Measurements from ENCODE around the gene GSX1.
"Not testable (repeated sequence)": the region's sequence is repeated elsewhere in the genome, so short reads cannot be mapped to it uniquely, and the experiment has no call there.

GSX1 gene

GRCh38 chr13:27792393-27793218 lies at the start of gene GSX1:
TSS of gene GSX1 (plus strand) at chr13:27792483. CDS start at chr13:27792691, 208 bp downstream.
- no peak for DNase-seq (ENCODE audit: low read depth in 2 of 2)

DNA sequence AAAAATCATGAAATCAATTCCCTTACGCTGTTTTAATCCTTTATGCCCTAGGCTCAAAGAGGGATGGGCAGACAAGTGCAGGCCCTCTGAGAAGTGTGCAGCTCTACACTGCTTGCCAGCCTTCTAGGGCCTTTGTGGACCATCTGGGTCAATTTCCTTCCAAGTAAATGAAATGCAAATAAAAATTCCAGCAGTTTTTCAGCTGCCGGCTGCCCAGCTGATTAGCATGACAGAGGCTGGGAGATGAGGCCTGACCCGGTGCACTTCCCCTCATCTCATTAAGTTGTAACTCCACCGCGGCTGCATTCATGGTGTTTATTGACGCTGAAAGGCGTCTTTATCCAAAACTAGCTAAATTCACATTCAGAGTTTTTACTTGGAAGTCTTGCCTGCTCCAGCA lies 47.5 kb upstream of the GSX1 start:
- DNase-seq (ENCODE audit: low read depth in 2 of 2): no peak

- no peak for DNase-seq (ENCODE audit: low read depth in 2 of 2)
Measured at GRCh38 chr13:27745301-27745700, 47.0 kb upstream of the GSX1 start.

GRCh38 chr13:27748143-27748542 lies 44.1 kb upstream of the GSX1 start:
- DNase-seq (ENCODE audit: low read depth in 2 of 2): not testable (repeated sequence)

DNA sequence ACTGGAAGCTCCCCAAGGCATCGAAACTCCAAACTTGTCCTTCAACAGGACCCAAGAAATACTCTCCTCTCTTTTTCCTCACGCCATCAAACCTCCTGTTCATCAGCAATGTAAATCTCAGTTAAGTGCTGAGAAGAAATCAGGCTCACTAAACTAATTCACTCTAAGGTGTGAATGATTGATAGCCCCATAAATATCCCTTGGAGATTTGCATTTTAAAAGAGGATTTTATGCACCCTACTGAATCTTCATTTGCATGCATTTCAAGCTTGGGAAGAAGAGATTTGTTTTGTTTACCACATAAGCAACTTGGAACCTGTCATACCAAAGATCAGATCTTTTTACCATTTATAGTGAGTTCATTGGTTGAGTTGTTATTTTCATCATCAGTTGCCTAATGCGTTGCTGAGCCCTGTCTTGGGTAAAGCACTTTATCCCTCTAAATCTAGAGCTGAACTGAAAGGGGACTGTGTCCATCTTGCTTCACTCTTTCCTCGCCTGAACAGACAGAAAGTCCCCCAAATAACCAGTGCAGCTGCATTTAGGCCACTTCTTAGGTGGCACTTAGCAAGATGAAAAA lies 40.2 kb upstream of the GSX1 start:
- DNase-seq (ENCODE audit: low read depth in 2 of 2): no peak

DNA sequence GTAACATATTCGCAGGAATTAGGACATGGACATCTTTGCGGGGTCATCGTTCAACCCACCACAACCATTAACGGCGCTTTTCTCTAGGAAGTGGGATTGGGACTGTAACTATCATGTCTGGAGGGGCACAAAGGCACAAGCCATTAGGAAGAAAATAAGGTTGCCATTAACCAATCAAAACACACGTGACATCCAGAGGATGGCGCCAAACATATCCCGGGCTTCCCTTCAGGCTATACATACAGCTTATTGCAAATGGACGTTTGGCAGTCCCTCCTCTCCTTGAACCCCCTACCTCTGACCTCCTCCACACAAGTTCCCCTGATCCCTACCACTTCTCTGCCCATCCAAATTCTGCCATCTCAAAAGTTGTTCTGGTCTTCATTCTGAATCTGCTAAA lies 26.6 kb upstream of the GSX1 start:
- no peak for DNase-seq (ENCODE audit: low read depth in 2 of 2)

GRCh38 chr13:27770809-27771208 lies 21.5 kb upstream of the GSX1 start:
- no peak for DNase-seq (ENCODE audit: low read depth in 2 of 2)

- DNase-seq (ENCODE audit: low read depth in 2 of 2): no peak
Measured at GRCh38 chr13:27772651-27773425, 19.4 kb upstream of the GSX1 start.

DNA sequence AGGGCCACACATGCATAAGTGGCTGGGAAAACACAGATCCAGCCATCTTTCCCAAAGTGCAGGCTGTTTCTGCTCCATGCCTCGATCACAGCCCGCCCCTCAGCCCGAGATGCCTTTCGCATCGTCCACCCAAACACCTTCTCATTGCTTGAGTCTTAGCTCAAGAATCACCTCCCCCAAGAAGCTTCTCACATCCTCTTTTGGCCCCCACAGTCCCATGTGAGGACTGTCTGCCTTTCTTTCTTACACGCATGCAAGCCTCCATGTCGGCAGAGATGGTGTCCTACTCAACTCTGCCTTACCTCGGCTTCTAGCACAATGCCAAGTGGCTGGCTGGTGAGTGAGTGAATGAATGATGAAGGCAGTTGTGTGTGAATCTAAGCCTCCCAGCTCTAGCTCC lies 18.1 kb upstream of the GSX1 start:
- DNase-seq (ENCODE audit: low read depth in 2 of 2): no peak

- no peak for DNase-seq (ENCODE audit: low read depth in 2 of 2)
Measured at GRCh38 chr13:27774651-27775050, 17.6 kb upstream of the GSX1 start.

DNA sequence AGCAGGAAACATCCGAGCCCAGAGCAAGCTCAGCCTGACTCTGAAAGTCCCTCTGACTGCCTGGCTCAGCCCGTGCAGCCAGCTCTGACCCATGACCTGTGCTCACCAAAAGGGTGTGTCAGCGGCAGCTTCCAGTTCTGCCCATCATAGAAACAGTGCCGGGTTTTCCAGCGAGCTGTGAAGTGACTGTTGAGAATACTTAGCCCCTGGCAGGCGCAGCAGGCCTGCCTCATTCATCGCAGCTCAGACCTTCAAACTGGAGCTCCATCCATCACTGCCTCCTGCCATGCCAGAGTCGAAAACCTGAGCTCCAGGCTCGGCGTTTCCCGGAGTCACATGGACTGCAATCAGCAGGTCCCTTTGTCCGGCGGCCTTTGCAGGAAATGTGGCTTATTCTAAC lies 16.3 kb upstream of the GSX1 start:
- no peak for DNase-seq (ENCODE audit: low read depth in 2 of 2)

- no peak for DNase-seq (ENCODE audit: low read depth in 2 of 2)
Measured at GRCh38 chr13:27782151-27782550, 10.1 kb upstream of the GSX1 start.

- no peak for DNase-seq (ENCODE audit: low read depth in 2 of 2)
Measured at GRCh38 chr13:27783111-27783510, 9.2 kb upstream of the GSX1 start.

DNA sequence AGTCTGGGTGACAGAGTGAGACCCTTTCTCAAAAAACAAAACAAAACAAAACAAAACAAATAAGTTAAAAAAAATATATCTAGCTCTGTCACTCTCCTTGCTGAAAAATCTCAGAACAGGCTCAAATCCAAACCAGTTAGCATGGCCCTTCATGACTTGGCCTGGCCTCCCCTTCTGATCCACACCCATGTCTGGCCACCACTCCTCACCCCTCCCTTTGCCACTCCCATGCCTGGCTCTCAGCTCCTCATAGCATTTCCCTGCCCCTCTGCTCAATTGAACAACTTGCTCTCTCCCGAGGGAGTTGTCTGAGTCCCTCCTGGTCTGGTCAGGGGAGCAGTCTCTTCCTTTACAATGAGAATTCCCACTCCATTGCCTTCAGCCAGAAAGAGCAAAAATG lies 4.0 kb upstream of the GSX1 start:
- DNase-seq (ENCODE audit: low read depth in 2 of 2): no peak

- no peak for DNase-seq (ENCODE audit: low read depth in 2 of 2)
Measured at GRCh38 chr13:27789153-27789494, 3.2 kb upstream of the GSX1 start.

DNA sequence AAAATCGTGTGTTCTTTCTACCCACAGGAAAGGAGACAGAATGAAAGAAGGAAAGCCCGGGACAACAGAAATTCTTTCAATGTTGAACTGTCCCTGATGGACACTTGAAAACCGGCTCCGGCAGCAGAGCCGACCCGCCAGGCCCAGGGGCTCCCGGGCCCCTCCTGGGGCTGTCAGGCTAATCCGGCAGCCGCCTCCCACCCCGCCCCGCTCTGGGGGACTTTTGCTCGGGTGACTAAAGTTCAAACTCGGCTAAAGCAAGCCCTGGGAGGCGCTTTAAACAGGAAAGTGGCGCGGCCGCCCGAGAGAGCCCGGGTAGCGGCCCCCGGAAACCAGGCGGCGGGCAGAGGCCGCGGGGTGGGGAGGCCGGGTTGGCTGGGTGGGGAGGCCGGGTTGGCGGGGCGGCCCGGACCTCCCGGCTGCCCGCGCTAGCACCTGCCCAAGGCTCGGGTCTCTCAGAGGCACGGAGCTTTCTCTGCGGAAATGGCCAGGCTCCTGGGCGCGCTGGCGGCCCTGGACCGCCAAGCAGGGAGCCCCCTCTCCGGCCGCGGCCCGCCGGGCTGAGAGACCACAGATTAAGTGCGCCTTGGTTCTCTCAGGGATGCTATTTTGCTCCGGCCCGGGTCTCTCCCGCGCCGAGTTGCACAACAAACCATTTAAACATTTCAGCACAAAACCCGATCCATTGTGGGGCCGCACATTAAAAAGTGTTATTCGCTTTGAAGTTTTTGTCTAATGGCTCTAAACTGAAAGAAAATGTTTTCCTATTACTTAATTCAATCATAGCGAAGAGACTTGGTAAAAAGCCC lies 2.6 kb upstream of the GSX1 start:
- DNase-seq (ENCODE audit: low read depth in 2 of 2): no peak

DNA sequence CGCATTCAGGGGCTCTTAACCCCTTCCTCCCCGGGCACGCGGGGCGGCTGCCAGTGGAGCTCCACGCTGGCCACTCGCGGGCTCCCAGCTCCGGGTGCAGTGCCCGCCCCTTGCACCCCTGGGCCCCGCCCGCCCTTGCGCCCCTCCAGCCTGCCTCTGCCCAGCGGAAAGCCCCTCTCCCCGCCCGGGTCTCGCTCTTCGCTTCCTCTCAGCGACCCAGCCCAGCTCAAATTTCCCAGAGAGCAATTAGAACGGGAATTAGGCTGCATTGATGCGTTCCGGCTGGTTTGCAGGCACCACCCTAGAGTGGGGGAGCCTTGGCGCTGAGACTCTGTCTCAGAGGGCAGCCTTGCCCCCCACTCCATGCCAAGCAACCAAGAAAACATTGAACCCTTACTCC lies 1.8 kb upstream of the GSX1 start:
- DNase-seq (ENCODE audit: low read depth in 2 of 2): no peak

GRCh38 chr13:27791146-27791900 lies 960 bp upstream of the GSX1 start:
- DNase-seq (ENCODE audit: low read depth in 2 of 2): no peak

DNA sequence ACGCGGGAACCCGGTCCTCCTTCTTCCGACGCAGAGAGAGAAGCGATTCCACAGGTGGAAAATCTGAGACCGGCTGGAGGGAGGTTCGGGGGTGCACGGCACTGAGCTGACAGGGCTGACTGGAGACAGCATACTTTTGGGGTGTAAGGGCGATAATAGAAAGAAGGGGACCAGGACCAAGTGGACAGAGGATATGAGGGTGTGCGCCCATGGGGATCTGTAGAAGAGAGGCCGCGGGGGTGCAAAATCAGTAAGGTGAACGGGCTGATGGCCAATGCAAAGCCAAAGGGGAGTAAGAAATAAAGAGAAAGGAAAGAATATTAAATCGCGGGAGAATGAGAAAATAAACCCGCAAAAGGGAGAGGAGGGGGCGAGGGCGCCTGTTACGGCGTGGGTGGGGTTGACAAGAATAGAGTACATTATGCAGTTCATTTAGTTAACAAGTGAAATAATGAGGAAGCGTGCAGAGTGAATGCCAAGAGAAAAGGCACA lies 336 bp upstream of the GSX1 start:
- DNase-seq (ENCODE audit: low read depth in 2 of 2): no peak

DNA sequence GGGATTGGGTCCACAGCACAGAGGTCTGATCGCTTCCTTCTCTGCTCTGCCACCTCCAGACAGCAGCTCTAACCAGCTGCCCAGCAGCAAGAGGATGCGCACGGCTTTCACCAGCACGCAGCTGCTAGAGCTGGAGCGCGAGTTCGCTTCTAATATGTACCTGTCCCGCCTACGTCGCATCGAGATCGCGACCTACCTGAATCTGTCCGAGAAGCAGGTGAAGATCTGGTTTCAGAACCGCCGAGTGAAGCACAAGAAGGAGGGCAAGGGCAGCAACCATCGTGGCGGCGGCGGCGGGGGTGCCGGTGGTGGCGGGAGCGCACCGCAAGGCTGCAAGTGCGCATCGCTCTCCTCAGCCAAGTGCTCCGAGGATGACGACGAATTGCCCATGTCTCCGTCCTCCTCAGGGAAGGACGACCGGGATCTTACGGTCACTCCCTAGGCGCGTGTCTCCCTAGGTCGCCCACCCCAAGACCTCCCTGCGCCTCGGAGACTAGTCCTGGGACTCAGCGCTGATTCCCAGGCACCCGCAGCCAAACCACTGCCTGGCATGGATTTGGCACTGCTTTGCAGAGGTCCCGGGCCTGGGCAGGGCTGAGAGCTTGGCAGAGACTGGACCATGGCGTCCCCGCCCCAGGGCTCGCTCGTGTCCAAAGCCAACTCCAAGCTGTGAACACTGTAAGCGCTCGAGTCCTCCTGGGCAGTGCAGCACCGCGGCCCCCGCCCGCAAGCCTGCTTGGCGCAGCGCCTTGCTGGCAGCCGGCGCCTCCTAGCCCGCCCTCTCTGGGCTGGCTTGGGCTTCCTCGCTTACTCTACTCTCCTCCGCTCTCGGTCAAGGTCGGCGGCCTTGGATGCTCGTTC lies 1.5 kb downstream of the GSX1 start:
- no peak for DNase-seq (ENCODE audit: low read depth in 2 of 2)
